Endothelial cell (in vitro differentiated cells): ENCODE measurements around the gene PALD1. TPM values are rescaled to one million over a fixed set of nuclear protein-coding genes. Genes with fewer than 3 reads are reported as not detected.
A peak's percentile ranks its signal among the peaks of the same experiment; 100 is the strongest.

ENCODE experiments used
- DNase-seq: peaks from one replicate; pipeline ENCODE4 v3.0.0; 2021; ENCODE audit warnings: low spot score
- H3K27ac Mint-ChIP-seq: one replicate; pipeline ENCODE4 v1.8.0; 2021; ENCODE audit warnings: mixed read lengths, inconsistent platforms; ENCODE audit not compliant: unreplicated experiment
- H3K27me3 Mint-ChIP-seq: one replicate; pipeline ENCODE4 v1.8.0; 2021; ENCODE audit warnings: mild to moderate bottlenecking, moderate library complexity, mixed read lengths, inconsistent platforms; ENCODE audit not compliant: unreplicated experiment
- H3K36me3 Mint-ChIP-seq: one replicate; pipeline ENCODE4 v1.8.0; 2021; ENCODE audit warnings: mild to moderate bottlenecking, low read depth, mixed read lengths, inconsistent platforms; ENCODE audit not compliant: unreplicated experiment
- H3K4me1 Mint-ChIP-seq: one replicate; pipeline ENCODE4 v1.8.0; 2021; ENCODE audit warnings: mild to moderate bottlenecking, mixed read lengths, inconsistent platforms; ENCODE audit not compliant: unreplicated experiment
- H3K4me3 Mint-ChIP-seq: one replicate; pipeline ENCODE4 v1.8.0; 2021; ENCODE audit warnings: mild to moderate bottlenecking, mixed read lengths, inconsistent platforms; ENCODE audit not compliant: unreplicated experiment
- H3K9me3 Mint-ChIP-seq: one replicate; pipeline ENCODE4 v1.8.0; 2021; ENCODE audit warnings: mixed read lengths, inconsistent platforms; ENCODE audit not compliant: unreplicated experiment
- total RNA-seq: library from RNA; stranded (reverse); fragmentation: NEBNext Ultra II Directional; extraction: Animal tissue kit (Norgen Biotek cat#: 25700); gene quantifications from one replicate; pipeline ENCODE4 v1.2.1, GENCODE V29; 2021; ENCODE audit not compliant: unreplicated experiment
- TF ChIP-seq, protein P1 (sequence below): fragments of 200-600 bp; sonication (generic); IDR thresholded peaks from one replicate; pipeline ENCODE4 v1.5.0; 2021; ENCODE audit warnings: antibody characterized with exemption; ENCODE audit not compliant: unreplicated experiment

PALD1 gene
- total RNA-seq, 1 donor from 2014 or later = 166 TPM

DNA sequence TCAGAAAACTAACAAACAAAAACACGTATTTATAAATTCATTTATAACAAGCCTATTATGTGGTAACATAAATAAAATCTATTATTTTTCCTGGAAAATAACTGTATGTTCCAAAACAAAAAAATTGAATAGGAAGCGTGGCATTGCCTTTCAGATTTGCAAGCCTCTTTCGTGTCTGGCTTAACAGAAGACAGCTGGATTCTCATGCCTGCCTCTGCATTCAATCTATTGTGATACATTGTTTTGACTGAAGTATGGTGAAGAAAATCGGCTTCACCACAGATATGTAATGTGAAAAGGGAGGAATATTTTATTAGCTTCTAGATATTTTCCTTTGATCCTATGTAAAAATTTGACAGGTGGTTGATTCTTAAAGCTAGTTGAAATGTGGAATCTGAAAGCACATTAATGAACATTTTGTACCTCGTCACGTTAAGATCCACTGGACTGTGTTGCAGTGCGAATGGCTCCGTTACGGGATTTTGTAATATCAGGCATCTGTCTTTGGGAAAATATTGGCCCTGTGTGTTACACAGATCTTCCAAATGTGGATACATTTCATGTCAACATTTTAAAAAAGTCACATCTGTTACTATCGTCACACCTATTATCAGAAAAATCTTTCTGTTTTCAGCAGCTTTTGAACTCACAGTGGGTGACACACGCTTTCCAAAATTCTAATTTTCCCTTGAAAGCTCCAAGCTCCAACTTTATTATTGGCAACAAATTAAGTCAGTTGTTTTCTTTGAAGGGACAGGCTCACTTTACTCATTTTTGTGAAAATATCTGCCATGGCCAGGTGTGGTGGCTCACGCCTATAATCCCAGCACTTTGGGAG lies 26.2 kb downstream of the PALD1 start:
- no peak for DNase-seq
- H3K4me1 Mint-ChIP-seq = peaks cover 84% of the 10 kb centered on the region
- H3K36me3 Mint-ChIP-seq = peaks cover 17% of the 10 kb centered on the region
- H3K4me3 Mint-ChIP-seq = peak overlapping the region; percentile 56
- TF ChIP-seq, protein P1, sequence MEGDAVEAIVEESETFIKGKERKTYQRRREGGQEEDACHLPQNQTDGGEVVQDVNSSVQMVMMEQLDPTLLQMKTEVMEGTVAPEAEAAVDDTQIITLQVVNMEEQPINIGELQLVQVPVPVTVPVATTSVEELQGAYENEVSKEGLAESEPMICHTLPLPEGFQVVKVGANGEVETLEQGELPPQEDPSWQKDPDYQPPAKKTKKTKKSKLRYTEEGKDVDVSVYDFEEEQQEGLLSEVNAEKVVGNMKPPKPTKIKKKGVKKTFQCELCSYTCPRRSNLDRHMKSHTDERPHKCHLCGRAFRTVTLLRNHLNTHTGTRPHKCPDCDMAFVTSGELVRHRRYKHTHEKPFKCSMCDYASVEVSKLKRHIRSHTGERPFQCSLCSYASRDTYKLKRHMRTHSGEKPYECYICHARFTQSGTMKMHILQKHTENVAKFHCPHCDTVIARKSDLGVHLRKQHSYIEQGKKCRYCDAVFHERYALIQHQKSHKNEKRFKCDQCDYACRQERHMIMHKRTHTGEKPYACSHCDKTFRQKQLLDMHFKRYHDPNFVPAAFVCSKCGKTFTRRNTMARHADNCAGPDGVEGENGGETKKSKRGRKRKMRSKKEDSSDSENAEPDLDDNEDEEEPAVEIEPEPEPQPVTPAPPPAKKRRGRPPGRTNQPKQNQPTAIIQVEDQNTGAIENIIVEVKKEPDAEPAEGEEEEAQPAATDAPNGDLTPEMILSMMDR = no peak
- H3K9me3 Mint-ChIP-seq = no peaks in the 10 kb centered on the region
- H3K27me3 Mint-ChIP-seq = peaks cover 22% of the 10 kb centered on the region
- no peak overlapping the region for H3K27ac Mint-ChIP-seq

DNA sequence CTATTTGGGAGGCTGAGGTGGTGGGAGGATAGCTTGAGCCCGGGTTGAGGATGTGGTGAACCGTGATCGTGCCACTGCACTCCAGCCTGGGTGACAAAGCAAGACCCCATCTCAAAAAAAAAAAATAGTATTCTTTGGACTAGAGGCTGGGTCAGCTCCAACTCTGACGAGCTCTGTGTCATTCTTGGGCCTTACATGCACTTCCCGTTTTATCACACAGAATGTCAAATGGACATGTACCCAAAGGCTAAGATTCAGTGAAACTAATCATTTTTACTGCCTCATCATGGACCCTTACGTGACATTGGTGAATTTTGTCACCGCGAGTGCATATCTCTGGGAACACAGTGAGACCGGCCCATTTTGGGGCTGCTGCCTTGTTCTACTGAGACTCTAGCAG lies 27.3 kb downstream of the PALD1 start:
- Mint-ChIP-seq H3K27ac (peak overlapping the region; percentile 30), H3K27me3 (peaks cover 22% of the 10 kb centered on the region), H3K4me3 (no peak overlapping the region), H3K4me1 (peaks cover 84% of the 10 kb centered on the region), H3K9me3 (no peaks in the 10 kb centered on the region), H3K36me3 (peaks cover 13% of the 10 kb centered on the region)
- TF ChIP-seq, protein P1 = no peak
- DNase-seq = no peak

DNA sequence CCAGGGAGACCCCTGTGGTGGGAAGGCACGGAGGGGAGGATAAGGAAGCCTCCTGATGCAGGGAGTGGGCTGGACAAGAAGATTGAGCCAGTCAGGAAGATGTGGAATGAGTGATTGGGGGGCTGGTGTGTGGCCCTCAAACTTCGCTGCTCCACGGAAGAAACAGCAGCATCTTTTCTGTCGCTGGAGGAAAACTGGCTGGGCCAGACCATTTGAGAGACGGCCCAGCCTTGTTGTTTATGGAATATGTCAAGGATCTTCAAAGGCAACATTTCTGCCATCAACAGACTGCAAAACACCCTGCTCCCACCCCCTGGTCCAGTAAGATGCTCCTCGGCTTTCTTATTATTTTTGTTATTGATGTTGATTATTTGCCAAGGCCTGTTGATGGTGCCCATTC lies 29.4 kb downstream of the PALD1 start:
- H3K4me3 Mint-ChIP-seq = peak overlapping the region; percentile 69
- peaks cover 20% of the 10 kb centered on the region for H3K36me3 Mint-ChIP-seq
- no peaks in the 10 kb centered on the region for H3K9me3 Mint-ChIP-seq
- H3K27ac Mint-ChIP-seq = peak overlapping the region; percentile 90
- no peak for DNase-seq
- TF ChIP-seq, protein P1 = no peak
- H3K4me1 Mint-ChIP-seq = peaks cover 81% of the 10 kb centered on the region
- peaks cover 19% of the 10 kb centered on the region for H3K27me3 Mint-ChIP-seq

DNA sequence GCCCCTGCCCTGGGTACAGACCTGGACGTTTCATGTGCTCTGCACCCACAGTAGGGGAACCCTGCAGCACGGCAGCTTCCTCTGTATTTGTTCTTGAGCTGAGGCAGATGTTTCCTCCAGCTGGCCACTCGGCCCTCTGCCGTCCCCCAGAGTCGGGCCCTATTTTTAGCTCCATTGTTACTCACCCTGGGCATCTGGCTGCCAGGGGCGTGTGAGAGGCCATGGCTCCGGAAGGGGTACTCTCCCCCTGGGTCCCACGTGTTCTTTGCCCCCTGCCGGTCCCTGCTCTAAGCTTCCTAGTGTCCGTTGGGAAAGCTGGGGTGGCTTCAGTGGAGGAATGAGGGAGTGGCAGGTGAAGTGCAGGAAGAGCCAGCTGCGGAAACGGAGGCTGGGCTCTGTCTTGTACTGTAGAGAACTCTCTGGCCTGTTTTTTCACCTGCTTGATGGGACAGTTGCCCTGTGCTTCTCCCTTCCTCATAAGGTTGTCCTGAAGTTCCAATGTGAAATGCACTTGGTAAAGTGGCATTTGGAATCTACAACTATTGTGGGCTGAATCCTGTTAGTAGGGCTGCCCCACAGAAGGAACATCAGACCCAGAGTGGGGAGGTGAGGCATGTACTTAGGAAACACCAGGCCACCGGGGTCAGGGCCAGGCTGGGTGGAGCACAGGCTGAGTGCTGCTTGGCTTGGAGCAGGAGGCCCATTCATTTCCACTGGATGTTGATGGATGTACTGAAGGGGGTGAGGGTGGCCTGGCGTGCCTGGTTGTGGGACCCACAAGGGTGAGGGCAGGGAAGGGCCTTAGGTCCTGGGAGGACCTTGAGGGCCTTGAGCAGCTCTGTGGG lies 30.6 kb downstream of the PALD1 start:
- peaks cover 17% of the 10 kb centered on the region for H3K27me3 Mint-ChIP-seq
- H3K27ac Mint-ChIP-seq = peak overlapping the region; percentile 93
- peaks cover 14% of the 10 kb centered on the region for H3K36me3 Mint-ChIP-seq
- TF ChIP-seq, protein P1 = no peak
- H3K4me1 Mint-ChIP-seq = peaks cover 74% of the 10 kb centered on the region
- H3K4me3 Mint-ChIP-seq = peak overlapping the region; percentile 66
- no peaks in the 10 kb centered on the region for H3K9me3 Mint-ChIP-seq
- peak; percentile 71 for DNase-seq
